UCSD-AML1 (cell line): ENCODE measurements around the gene NAB1.
"Not testable (repeated sequence)": the region's sequence is repeated elsewhere in the genome, so short reads cannot be mapped to it uniquely, and the experiment has no call there.

ENCODE experiments used
- DNase-seq: peaks from one replicate; lab custom pipeline; 2025; ENCODE audit not compliant: unreplicated experiment; lab: John Stamatoyannopoulos, UW

The NAB1 gene

DNA sequence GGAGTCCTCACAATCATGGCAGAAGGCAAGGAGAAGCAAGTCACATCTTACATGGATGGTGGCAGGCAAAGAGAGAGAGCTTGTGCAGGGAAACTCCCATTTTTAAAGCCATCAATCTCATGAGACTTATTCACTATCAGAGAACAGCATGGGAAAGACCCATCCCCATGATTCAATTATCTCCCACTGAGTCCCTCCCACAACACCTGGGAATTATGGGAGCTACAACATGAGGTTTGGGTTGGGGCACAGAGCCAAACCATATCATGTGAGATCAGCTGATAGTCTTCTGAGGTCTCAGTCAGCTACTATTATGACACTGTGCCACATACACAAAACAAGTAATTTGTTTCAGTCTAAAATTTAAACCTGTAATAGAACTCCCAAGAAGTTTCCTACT is 59.8 kb downstream of the NAB1 start:
- not testable (repeated sequence) for DNase-seq

DNA sequence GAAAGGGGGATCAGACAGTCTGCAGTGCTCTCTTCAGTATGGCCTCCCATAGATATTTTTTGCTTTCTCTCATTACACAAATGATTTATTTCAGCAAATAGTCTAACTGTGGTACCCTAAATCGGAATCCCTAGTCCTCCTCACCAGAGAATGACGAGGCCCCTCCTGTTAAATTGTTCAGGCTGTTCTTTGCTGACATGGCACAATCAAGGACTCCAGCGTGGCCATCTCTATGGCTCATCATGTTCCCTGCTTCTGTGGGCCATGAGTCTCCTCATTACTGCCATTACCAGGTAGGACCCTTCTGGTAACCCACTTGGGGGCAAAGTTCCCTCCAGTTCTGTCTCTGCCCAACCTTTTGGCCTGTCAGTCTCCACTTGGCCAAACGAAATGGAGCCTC is 62.2 kb downstream of the NAB1 start:
- no peak for DNase-seq

GRCh38 chr2:190713471-190713870 is 64.6 kb downstream of the NAB1 start:
- DNase-seq, result no peak

- no peak for DNase-seq
These were observed 66.1 kb downstream of the NAB1 start for GRCh38 chr2:190714958-190715357.

- DNase-seq, result no peak
These were observed 67.4 kb downstream of the NAB1 start for GRCh38 chr2:190716176-190716807.

- DNase-seq, result no peak
These were observed 68.4 kb downstream of the NAB1 start for GRCh38 chr2:190717306-190717705.

DNA sequence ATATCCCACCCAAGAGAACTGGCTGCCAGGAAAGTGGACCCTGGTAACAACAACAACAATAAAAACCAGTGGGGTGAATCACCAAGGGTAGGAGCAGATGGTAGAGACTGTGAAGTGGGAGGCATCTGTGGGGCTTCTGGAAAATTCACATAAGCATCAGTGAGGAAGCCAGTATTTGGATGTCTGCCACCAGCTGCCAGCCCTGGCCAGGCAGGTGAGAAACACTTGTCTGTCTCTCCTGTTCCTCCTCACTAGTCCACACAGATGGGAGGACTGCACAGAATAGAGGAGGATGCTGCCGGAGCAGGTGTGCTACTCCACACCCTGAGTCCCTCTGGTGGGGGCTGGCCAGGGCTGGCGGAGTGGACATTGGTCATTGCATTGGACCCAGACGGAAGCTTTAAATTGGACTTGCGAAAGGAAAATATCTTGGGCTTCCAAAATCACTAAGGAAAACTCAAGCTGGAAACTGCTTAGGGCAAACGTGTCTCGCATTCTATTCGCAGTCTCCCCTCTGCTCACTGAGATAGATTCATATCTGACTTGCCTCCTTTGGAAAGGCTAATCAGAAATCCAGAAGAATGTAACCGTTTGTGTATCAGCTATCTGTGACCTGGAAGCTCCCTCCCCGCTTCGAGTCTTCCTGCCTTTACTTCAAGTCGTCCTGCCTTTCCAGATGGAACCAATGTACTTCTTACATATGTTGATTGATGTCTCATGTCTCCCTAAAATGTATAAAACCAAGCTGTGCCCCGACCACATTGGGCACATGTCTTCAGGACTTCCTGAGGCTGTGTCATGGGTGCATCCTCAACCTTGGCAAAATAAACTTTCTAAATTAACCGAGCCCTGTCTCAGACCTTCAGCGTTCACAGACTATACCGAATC is 69.1 kb downstream of the NAB1 start:
- no peak for DNase-seq

- no peak for DNase-seq
These were observed 70.0 kb downstream of the NAB1 start for GRCh38 chr2:190718652-190719526.

DNA sequence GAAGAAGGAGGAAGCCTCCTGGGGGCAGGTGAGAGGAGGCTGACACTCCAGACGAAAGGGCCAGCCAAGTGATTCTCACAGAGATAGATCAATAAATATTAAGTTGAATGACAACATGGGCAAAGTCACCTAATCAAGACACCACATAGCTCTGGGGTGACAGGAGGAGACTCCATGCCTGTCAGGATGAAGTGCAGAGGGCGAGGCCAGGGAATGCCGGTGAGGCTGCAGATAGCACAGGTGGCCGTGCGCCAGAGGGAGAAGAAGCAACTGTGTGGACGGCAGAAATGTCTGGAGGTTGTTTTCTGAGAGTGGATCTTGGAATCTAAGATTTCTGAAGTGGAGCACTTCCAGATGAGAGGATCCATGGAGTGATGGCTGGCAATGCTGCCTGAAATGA is 71.4 kb downstream of the NAB1 start:
- DNase-seq, result no peak

- no peak for DNase-seq
These were observed 71.8 kb downstream of the NAB1 start for GRCh38 chr2:190720691-190721090.

DNA sequence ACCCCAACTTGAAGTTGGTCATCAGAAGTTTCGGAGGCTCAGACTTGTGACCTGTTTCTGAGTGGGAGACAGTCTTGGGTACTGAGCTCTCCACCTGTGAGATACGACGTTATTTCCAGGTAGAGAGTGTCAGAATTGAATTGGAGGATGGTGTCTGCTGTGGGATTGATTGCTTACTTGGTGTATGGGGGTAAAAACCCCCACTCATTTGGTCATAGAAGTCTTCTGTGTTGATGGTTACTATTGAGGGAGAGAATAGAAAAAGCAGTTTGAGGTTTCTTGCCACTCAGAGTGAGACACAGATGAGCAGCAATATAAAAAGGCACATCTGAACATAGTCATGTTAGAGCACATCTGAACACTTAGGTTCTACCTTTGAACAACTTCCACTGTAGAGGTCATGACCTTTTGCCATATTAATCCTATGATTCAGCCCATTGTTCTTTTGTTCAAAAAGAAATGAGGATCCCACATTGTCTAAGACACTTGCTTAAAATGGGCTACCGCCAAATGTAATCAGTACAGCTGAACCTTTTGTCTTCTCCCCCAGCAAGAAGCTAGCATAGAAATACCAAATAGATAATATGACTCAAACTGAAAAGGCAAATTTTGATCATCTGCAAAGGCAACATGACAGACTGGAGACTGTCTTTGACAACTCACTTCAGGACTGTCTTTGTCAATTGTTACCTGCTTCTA is 73.3 kb downstream of the NAB1 start:
- DNase-seq, result no peak

DNA sequence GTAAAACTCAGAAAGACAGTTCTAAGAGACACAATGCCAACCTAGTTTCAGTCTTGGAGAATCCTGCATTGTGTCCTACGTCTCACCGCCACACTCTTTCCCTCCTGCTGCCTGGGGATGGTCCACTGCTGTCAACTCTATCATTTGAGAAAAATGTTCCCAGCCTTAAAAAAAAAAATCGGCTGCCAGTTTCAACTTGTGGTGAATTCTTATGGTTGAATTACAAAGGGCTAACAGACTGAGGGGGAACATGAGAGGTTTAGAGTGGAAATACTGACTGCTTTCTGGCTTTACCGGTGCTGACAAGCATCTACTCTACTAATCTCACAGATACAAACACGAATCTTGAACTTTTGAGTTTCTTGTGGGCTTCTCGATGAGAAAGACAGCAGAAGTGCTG is 74.0 kb downstream of the NAB1 start:
- DNase-seq, result no peak

DNA sequence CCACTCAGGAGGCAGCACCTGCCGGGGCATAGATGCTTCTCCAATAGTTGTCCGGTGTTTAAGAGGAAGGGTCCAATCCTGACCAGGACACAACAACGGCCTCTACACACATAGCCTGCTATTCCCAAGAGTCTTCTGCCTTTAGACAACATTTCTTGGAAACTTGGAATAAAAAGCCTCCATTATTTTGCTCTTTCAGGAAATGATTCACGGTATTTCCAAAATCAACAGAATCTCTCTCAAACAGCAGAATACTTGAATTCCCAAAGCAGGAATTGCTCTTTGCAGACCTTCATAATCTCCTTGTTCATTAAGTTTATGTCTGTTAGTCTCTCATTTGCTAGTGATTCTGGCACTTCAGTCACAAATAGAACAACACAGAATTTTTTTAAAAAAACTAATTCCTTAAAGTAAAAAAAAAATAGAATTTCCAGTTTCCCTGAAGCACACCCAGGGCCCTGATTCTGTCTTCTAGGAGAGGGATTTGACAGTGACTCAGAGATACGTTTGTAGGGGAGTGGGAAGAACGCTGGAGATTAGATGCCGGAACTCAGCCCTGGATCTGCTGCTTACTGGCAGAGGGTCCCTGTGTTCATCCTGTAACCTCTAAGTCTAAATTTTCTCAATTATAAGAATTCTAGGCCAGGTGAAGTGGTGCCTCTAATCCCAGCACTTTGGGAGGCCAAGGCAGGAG is 74.7 kb downstream of the NAB1 start:
- no peak for DNase-seq

DNA sequence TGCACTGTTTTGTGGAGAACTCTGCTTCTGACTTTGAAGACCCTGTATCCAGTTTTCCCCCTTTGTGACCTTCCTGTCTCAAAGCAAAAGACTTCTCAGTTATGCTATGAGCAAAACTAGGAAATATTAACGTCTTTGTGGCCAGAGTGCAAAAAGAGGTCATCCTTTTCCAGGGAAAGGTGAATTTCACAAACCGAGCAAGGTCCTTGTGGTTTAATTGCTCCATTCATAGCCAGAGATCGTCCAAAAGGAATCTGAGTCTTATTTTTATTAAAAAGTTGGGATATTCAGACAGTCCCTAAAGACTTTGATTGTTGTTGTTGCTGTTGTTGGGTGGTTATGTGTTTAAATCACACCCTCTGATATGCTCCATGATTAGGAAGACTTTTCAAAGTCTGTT is 77.4 kb downstream of the NAB1 start:
- DNase-seq, result no peak

DNA sequence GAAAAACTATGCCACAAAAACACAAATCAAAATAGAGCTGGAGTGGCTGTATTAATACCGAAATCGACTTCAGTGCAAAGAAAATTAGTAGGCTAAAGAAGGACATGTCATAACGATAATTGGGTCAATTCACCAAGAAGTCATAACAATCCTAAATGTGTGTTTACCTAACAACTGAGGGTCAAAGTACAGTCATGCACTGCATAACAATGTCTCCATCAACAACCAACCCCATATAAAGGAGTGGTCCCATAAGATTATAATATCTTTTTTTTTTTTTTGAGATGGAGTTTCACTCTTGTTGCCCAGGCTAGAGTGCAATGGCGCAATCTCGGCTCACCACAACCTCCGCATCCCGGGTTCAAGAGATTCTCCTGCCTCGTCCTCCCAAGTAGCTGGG is 87.5 kb downstream of the NAB1 start:
- DNase-seq, result no peak

DNA sequence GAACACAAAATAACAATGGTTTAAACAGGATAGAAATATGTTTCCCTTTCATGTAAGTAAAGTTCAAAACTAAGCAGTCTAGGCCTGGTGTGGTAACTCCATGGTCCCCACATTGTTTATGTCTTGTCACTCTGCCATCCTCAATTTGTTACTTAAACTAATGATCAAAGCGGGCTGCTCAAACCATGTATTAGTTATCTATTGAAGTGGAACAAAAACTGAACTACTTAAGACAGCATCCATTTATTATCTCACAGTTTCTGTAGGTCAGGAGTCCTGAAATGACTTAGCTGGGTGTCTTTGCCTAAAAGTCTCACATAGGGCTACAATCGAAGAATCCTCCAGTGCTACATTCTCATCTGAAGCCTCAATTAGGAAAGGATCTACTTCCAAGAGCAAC is 91.6 kb downstream of the NAB1 start:
- no peak for DNase-seq
